AG04450 (cell line): ENCODE data around the gene MRPS30. TPM values are rescaled to one million over a fixed set of nuclear protein-coding genes. Genes with fewer than 3 reads are reported as not detected.

ENCODE experiments used
- CTCF ChIA-PET: fragments of 300-600, 350-600 bp; formaldehyde crosslinking; extraction: SDS; loops from one replicate; lab custom pipeline; 2022; ENCODE audit warnings: antibody characterized with exemption, inconsistent platforms; lab: Charles Lee
- POLR2A ChIA-PET: fragments of 350-600 bp; formaldehyde crosslinking; extraction: SDS; loops from one replicate; lab custom pipeline; 2021; ENCODE audit warnings: antibody characterized with exemption, inconsistent platforms; lab: Yijun Ruan, JAX
- DNase-seq: peaks from one replicate; pipeline ENCODE4 v3.0.0-alpha.2; 2011; ENCODE audit warnings: low read depth, low spot score
- H3K27ac ChIP-seq: one replicate; pipeline ENCODE4 v1.5.1; 2012; ENCODE audit warnings: low read depth, low read length, control low read depth
- H3K27me3 ChIP-seq: one replicate; pipeline ENCODE4 v1.6.0; 2012; ENCODE audit warnings: low read length; ENCODE audit not compliant: control insufficient read depth, insufficient read depth
- H3K4me3 ChIP-seq: 2 replicates; pipeline ENCODE4 v1.5.1; 2011; ENCODE audit warnings: mild to moderate bottlenecking, low read depth, low read length, control low read depth
- H3K9me3 ChIP-seq: 2 replicates; pipeline ENCODE4 v1.5.1; 2012; ENCODE audit warnings: low read length; ENCODE audit not compliant: control insufficient read depth, insufficient read depth
- CTCF ChIP-seq: IDR thresholded peaks from 2 replicates; pipeline ENCODE4 v1.5.1; 2011; ENCODE audit warnings: low read depth, low read length, control low read depth, inconsistent platforms
- polyA plus RNA-seq: library from polyadenylated mRNA; depleted of rRNA; stranded (reverse); fragments of >200 nt; gene quantifications from 2 replicates; pipeline ENCODE4 v1.2.3, GENCODE V29; 2011

Gene MRPS30
- polyA plus RNA-seq, 1 experiment: 36.3 TPM

- CTCF ChIA-PET: no interaction called here
Observed at GRCh38 chr5:44827681-44828080, 18.9 kb downstream of the MRPS30 start.

GRCh38 chr5:44828719-44829118 lies 20.0 kb downstream of the MRPS30 start:
- Histone ChIP-seq H3K27ac (no peak overlapping the region), H3K9me3 (no peaks in the 10 kb centered on the region), H3K4me3 (no peak overlapping the region), H3K27me3 (no peaks in the 10 kb centered on the region)
- ChIA-PET CTCF (interaction anchor here (0.6 kb wide), 1 partner anchor 11 kb away, joined by 3 read pairs; no protein-coding TSS in a partner anchor), POLR2A (no interaction called here)
- no peak for DNase-seq
- no peak for TF ChIP-seq CTCF

More at GRCh38 chr5:44827681-44828080, 18.9 kb downstream of the MRPS30 start:
- DNase-seq: no peak
- Histone ChIP-seq H3K27me3 (no peaks in the 10 kb centered on the region), H3K9me3 (no peaks in the 10 kb centered on the region), H3K4me3 (no peak overlapping the region), H3K27ac (no peak overlapping the region)
- no peak for TF ChIP-seq CTCF
- POLR2A ChIA-PET: no interaction called here

- CTCF ChIA-PET: no interaction called here
- no peak overlapping the region for H3K27ac ChIP-seq
- no peak overlapping the region for H3K4me3 ChIP-seq
- H3K9me3 ChIP-seq: no peaks in the 10 kb centered on the region
- no peaks in the 10 kb centered on the region for H3K27me3 ChIP-seq
- DNase-seq: no peak
- POLR2A ChIA-PET: interaction anchor here (0.6 kb wide), 1 partner anchor 1573 kb away, joined by 4 read pairs; no protein-coding TSS in a partner anchor
- no peak for TF ChIP-seq CTCF
Observed at GRCh38 chr5:44830951-44831350, 22.2 kb downstream of the MRPS30 start.

GRCh38 chr5:44833249-44833648 lies 24.5 kb downstream of the MRPS30 start:
- DNase-seq: no peak
- CTCF ChIA-PET: no interaction called here
- H3K27me3 ChIP-seq: no peaks in the 10 kb centered on the region
- no peak overlapping the region for H3K4me3 ChIP-seq
- no peak for TF ChIP-seq CTCF
- H3K27ac ChIP-seq: no peak overlapping the region
- POLR2A ChIA-PET: no interaction called here
- no peaks in the 10 kb centered on the region for H3K9me3 ChIP-seq

GRCh38 chr5:44835693-44836092 lies 26.9 kb downstream of the MRPS30 start:
- TF ChIP-seq CTCF: no peak
- CTCF ChIA-PET: no interaction called here
- H3K27ac ChIP-seq: no peak overlapping the region
- peaks cover 6% of the 10 kb centered on the region; the same call in 1 of the 2 replicates for H3K9me3 ChIP-seq
- no peak for DNase-seq
- no peaks in the 10 kb centered on the region for H3K27me3 ChIP-seq
- POLR2A ChIA-PET: no interaction called here
- H3K4me3 ChIP-seq: no peak overlapping the region
